NK-92 treated with Interleukin-12 subunit alpha and Interleukin-12 subunit beta, amount 100 ng/mL, for 24 hours (cell line): ENCODE results near the gene GDI1.

Experiments
- DNase-seq: peaks from one replicate; lab custom pipeline; 2025; lab: John Stamatoyannopoulos, UW

GDI1 gene

GRCh38 chrX:154462396-154462795, 25.4 kb downstream of the GDI1 start:
- DNase-seq: no peak

- DNase-seq: no peak
Observed at GRCh38 chrX:154463611-154464220, 26.8 kb downstream of the GDI1 start.

GRCh38 chrX:154464806-154465365, 27.9 kb downstream of the GDI1 start:
- no peak for DNase-seq

GRCh38 chrX:154465601-154466000, 28.6 kb downstream of the GDI1 start:
- no peak for DNase-seq

- DNase-seq: no peak
Observed at GRCh38 chrX:154466036-154466435, 29.1 kb downstream of the GDI1 start.

GRCh38 chrX:154466907-154467306, 30.0 kb downstream of the GDI1 start:
- DNase-seq: no peak

GRCh38 chrX:154467556-154467955, 30.6 kb downstream of the GDI1 start:
- DNase-seq: no peak

- DNase-seq: no peak
Observed at GRCh38 chrX:154468217-154468616, 31.3 kb downstream of the GDI1 start.

- DNase-seq: no peak
Observed at GRCh38 chrX:154469114-154469513, 32.2 kb downstream of the GDI1 start.

- DNase-seq: no peak
Observed at GRCh38 chrX:154469880-154470279, 32.9 kb downstream of the GDI1 start.

- DNase-seq: no peak
Observed at GRCh38 chrX:154470434-154470833, 33.5 kb downstream of the GDI1 start.

- DNase-seq: no peak
Observed at GRCh38 chrX:154470914-154471568, 34.1 kb downstream of the GDI1 start.

- no peak for DNase-seq
Observed at GRCh38 chrX:154471839-154472684, 35.1 kb downstream of the GDI1 start.

GRCh38 chrX:154472685-154473632, 36.0 kb downstream of the GDI1 start:
- DNase-seq: no peak

- no peak for DNase-seq
Observed at GRCh38 chrX:154473683-154474082, 36.7 kb downstream of the GDI1 start.

GRCh38 chrX:154476821-154477220, 39.9 kb downstream of the GDI1 start:
- DNase-seq: no peak

GRCh38 chrX:154477891-154478477, 41.0 kb downstream of the GDI1 start:
- no peak for DNase-seq

- DNase-seq: peak; percentile 89
Observed at GRCh38 chrX:154478728-154479622, 42.0 kb downstream of the GDI1 start, which contains the start of gene LAGE3. Gene LAGE3 (minus strand): TSS chrX:154479281. CDS start chrX:154478915, 366 bp downstream.

- DNase-seq: no peak
Observed at GRCh38 chrX:154481195-154481594, 44.2 kb downstream of the GDI1 start.
